Measurements from ENCODE around the gene LEPROT.
"Not testable (repeated sequence)": the region's sequence is repeated elsewhere in the genome, so short reads cannot be mapped to it uniquely, and the experiment has no call there.

LEPROT gene

GRCh38 chr1:65420590-65421350 is at the start of gene LEPROT, which contains the start of gene LEPR:
LEPROT (plus strand) TSS chr1:65420668; CDS start chr1:65420725, 57 bp downstream.
LEPR (plus strand) TSS chr1:65420668; CDS start chr1:65565566, 144,898 bp downstream.
- DNase-seq = no peak

GRCh38 chr1:65371544-65371943 is 48.9 kb upstream of the LEPROT start:
- no peak for DNase-seq

- DNase-seq = no peak
These were observed 47.9 kb upstream of the LEPROT start for GRCh38 chr1:65372557-65372956.

GRCh38 chr1:65377496-65378246 is 42.8 kb upstream of the LEPROT start:
- no peak for DNase-seq

GRCh38 chr1:65378247-65378946 is 42.1 kb upstream of the LEPROT start:
- no peak for DNase-seq

GRCh38 chr1:65384426-65384825 is 36.0 kb upstream of the LEPROT start:
- DNase-seq = not testable (repeated sequence)

- no peak for DNase-seq
These were observed 34.0 kb upstream of the LEPROT start for GRCh38 chr1:65386439-65386838.

- no peak for DNase-seq
These were observed 32.6 kb upstream of the LEPROT start for GRCh38 chr1:65387821-65388220.

GRCh38 chr1:65388908-65389695 is 31.4 kb upstream of the LEPROT start:
- DNase-seq = no peak

GRCh38 chr1:65392497-65392896 is 28.0 kb upstream of the LEPROT start:
- no peak for DNase-seq

- DNase-seq = no peak
These were observed 27.1 kb upstream of the LEPROT start for GRCh38 chr1:65393347-65393746.

- DNase-seq = no peak
These were observed 26.5 kb upstream of the LEPROT start for GRCh38 chr1:65393928-65394327.

- no peak for DNase-seq
These were observed 24.4 kb upstream of the LEPROT start for GRCh38 chr1:65395887-65396612.

GRCh38 chr1:65398083-65398482 is 22.4 kb upstream of the LEPROT start:
- DNase-seq = no peak

- no peak for DNase-seq
These were observed 21.5 kb upstream of the LEPROT start for GRCh38 chr1:65399003-65399402.

GRCh38 chr1:65401612-65402011 is 18.9 kb upstream of the LEPROT start:
- DNase-seq = no peak

- no peak for DNase-seq
These were observed 15.5 kb upstream of the LEPROT start for GRCh38 chr1:65404941-65405340.

GRCh38 chr1:65407877-65408276 is 12.6 kb upstream of the LEPROT start:
- no peak for DNase-seq

- no peak for DNase-seq
These were observed 11.2 kb upstream of the LEPROT start for GRCh38 chr1:65409314-65409713.

- DNase-seq = no peak
These were observed 10.6 kb upstream of the LEPROT start for GRCh38 chr1:65409816-65410326.

GRCh38 chr1:65412256-65412983 is 8.0 kb upstream of the LEPROT start:
- DNase-seq = no peak
